ENCODE results near the gene STRIP1.

- TF ChIP-seq, protein P1, sequence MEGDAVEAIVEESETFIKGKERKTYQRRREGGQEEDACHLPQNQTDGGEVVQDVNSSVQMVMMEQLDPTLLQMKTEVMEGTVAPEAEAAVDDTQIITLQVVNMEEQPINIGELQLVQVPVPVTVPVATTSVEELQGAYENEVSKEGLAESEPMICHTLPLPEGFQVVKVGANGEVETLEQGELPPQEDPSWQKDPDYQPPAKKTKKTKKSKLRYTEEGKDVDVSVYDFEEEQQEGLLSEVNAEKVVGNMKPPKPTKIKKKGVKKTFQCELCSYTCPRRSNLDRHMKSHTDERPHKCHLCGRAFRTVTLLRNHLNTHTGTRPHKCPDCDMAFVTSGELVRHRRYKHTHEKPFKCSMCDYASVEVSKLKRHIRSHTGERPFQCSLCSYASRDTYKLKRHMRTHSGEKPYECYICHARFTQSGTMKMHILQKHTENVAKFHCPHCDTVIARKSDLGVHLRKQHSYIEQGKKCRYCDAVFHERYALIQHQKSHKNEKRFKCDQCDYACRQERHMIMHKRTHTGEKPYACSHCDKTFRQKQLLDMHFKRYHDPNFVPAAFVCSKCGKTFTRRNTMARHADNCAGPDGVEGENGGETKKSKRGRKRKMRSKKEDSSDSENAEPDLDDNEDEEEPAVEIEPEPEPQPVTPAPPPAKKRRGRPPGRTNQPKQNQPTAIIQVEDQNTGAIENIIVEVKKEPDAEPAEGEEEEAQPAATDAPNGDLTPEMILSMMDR (IDR thresholded peaks at IDR 0.05), result no peak
- TF ChIP-seq POLR2A (IDR thresholded peaks at IDR 0.05), result no peak
Observed at GRCh38 chr1:109997204-109997866, 37.1 kb upstream of the STRIP1 start.
